Gastrocnemius medialis (tissue), 4 donors: ENCODE data around the gene GRIK3. TPM values are rescaled to one million over a fixed set of nuclear protein-coding genes. Genes with fewer than 3 reads are reported as not detected.
"Not testable (repeated sequence)": the region's sequence is repeated elsewhere in the genome, so short reads cannot be mapped to it uniquely, and the experiment has no call there.

Experiments
- ATAC-seq, 2 donors: fragments of 150-250 bp; one replicate each; pipeline ENCODE4 v1.9.1; 2016
- DNase-seq, 2 donors: peaks; one replicate each; pipeline ENCODE4 v3.0.0-alpha.2; 2019
- H3K27ac ChIP-seq, 4 donors: fragments of 200-600 bp; sonication (generic); 1 replicate in 1 of 4; 2 replicates in 3 of 4; pipeline ENCODE4 v1.5.1; 2016 to 2018; ENCODE audit warnings: mild to moderate bottlenecking in 2 of 4, moderate library complexity in 1 of 4
- H3K27me3 ChIP-seq, 3 donors: fragments of 200-600 bp; sonication (generic) in 2 of 3; 1 replicate in 1 of 3; 2 replicates in 2 of 3; pipeline versions ENCODE4 v1.5.1 to v1.6.0; 2016 to 2019; ENCODE audit warnings: mild to moderate bottlenecking in 1 of 3, moderate library complexity in 1 of 3
- H3K36me3 ChIP-seq, 2 donors: fragments of 200-600 bp; sonication (generic) in 1 of 2; one replicate each; pipeline ENCODE4 v1.5.1; 2017 to 2018
- H3K4me1 ChIP-seq, 2 donors: fragments of 200-600 bp; sonication (generic) in 1 of 2; one replicate each; pipeline ENCODE4 v1.5.1; 2016 to 2017; ENCODE audit warnings: mild to moderate bottlenecking in 2 of 2
- H3K4me3 ChIP-seq, 4 donors: fragments of 200-600 bp; sonication (generic) in 3 of 4; 1 replicate in 1 of 4; 2 replicates in 3 of 4; pipeline ENCODE4 v1.5.1; 2016 to 2019; ENCODE audit warnings: mild to moderate bottlenecking in 2 of 4
- H3K9me3 ChIP-seq, 3 donors: fragments of 200-600 bp; sonication (generic) in 2 of 3; 1 replicate in 1 of 3; 2 replicates in 2 of 3; pipeline ENCODE4 v1.5.1; 2016 to 2019
- CTCF ChIP-seq, 5 experiments: fragments of 450-650 bp in 3 of 5; fragments of 200-600 bp in 2 of 5; sonication (generic) in 2 of 5; IDR thresholded peaks in 4 of 5; conservative IDR thresholded peaks in 1 of 5; 1 replicate in 4 of 5; 2 replicates in 1 of 5; pipeline ENCODE4 v1.5.1; 2016 to 2019; ENCODE audit warnings: antibody characterized with exemption in 5 of 5, mild to moderate bottlenecking in 3 of 5, moderate library complexity in 3 of 5
- POLR2A ChIP-seq, 2 donors: fragments of 450-650 bp; IDR thresholded peaks; one replicate each; pipeline ENCODE4 v1.6.1; 2017; ENCODE audit warnings: antibody characterized with exemption in 2 of 2, mild to moderate bottlenecking in 2 of 2, moderate library complexity in 2 of 2
- in situ Hi-C, 4 donors: fragments of 200-750 bp; cut with MboI; loops; one replicate each; pipeline versions ENCODE4 v1.15.0 to v1.8.0; 2017; ENCODE audit warnings: low sequenced_read_pairs in 4 of 4
- intact Hi-C: fragments of 100-400 bp; cut with DNase I; formaldehyde crosslinking; loops from one replicate; pipeline ENCODE4 v1.15.1; 2023; ENCODE audit warnings: low total_unique reads
- total RNA-seq, 4 donors: library from RNA; depleted of rRNA; stranded (reverse); fragments of >200 nt; gene quantifications; one replicate each; pipeline versions ENCODE4 v1.1.0 to v1.2.3, GENCODE V29; 2016

Gene GRIK3
- total RNA-seq, 4 donors from 2014 or later: 0.13 to 0.22 (median 0.13) TPM; not detected in 1

- intact Hi-C loops: no loop called here
- Histone ChIP-seq H3K27ac (no peak overlapping the region), H3K36me3 (no peaks in the 10 kb centered on the region), H3K4me1 (no peaks in the 10 kb centered on the region), H3K4me3 (no peak overlapping the region), H3K9me3 (no peaks in the 10 kb centered on the region), H3K27me3 (peaks cover 0 to 14% (median 4%) of the 10 kb centered on the region in 3 donors)
- in situ Hi-C loops: no loop called here
- TF ChIP-seq POLR2A (IDR thresholded peaks at IDR 0.05) (no peak), CTCF (IDR thresholded peaks at IDR 0.05 in 4 of 5, conservative IDR thresholded peaks at IDR 0.05 in 1 of 5) (no peak)
- DNase-seq (no peak), ATAC-seq (no peak)
These were observed 114.7 kb downstream of the GRIK3 start for GRCh38 chr1:36919491-36920145.

GRCh38 chr1:36918604-36919003, 115.7 kb downstream of the GRIK3 start:
- no peak overlapping the region for H3K27ac ChIP-seq
- ATAC-seq: no peak
- intact Hi-C loops (no loop called here), in situ Hi-C loops (no loop called here)
- TF ChIP-seq POLR2A (IDR thresholded peaks at IDR 0.05) (no peak), CTCF (IDR thresholded peaks at IDR 0.05 in 4 of 5, conservative IDR thresholded peaks at IDR 0.05 in 1 of 5) (no peak)
- no peaks in the 10 kb centered on the region for H3K9me3 ChIP-seq
- no peak overlapping the region for H3K4me3 ChIP-seq
- peaks cover 0 to 14% (median 4%) of the 10 kb centered on the region in 3 donors for H3K27me3 ChIP-seq
- DNase-seq: no peak
- no peaks in the 10 kb centered on the region for H3K36me3 ChIP-seq
- H3K4me1 ChIP-seq: no peaks in the 10 kb centered on the region

- in situ Hi-C loops, H3K27me3 ChIP-seq, H3K4me1 ChIP-seq, H3K4me3 ChIP-seq, DNase-seq, H3K36me3 ChIP-seq, ATAC-seq, intact Hi-C loops, H3K9me3 ChIP-seq, H3K27ac ChIP-seq: not testable (repeated sequence)
These were observed 117.8 kb downstream of the GRIK3 start for GRCh38 chr1:36916542-36916941.

GRCh38 chr1:36913484-36914060, 120.7 kb downstream of the GRIK3 start:
- H3K4me1 ChIP-seq: no peaks in the 10 kb centered on the region
- no peak overlapping the region for H3K4me3 ChIP-seq
- TF ChIP-seq POLR2A (IDR thresholded peaks at IDR 0.05) (no peak), CTCF (IDR thresholded peaks at IDR 0.05 in 4 of 5, conservative IDR thresholded peaks at IDR 0.05 in 1 of 5) (no peak)
- in situ Hi-C loops (no loop called here), intact Hi-C loops (no loop called here)
- H3K27me3 ChIP-seq: no peaks in the 10 kb centered on the region
- no peaks in the 10 kb centered on the region for H3K36me3 ChIP-seq
- no peak overlapping the region for H3K27ac ChIP-seq
- no peak for DNase-seq
- H3K9me3 ChIP-seq: no peaks in the 10 kb centered on the region
- no peak for ATAC-seq

GRCh38 chr1:36913016-36913415, 121.3 kb downstream of the GRIK3 start:
- DNase-seq (no peak), ATAC-seq (no peak)
- intact Hi-C loops (no loop called here), in situ Hi-C loops (no loop called here)
- Histone ChIP-seq H3K9me3 (no peaks in the 10 kb centered on the region), H3K4me3 (no peak overlapping the region), H3K27me3 (no peaks in the 10 kb centered on the region), H3K36me3 (no peaks in the 10 kb centered on the region), H3K27ac (no peak overlapping the region), H3K4me1 (no peaks in the 10 kb centered on the region)
- TF ChIP-seq POLR2A (IDR thresholded peaks at IDR 0.05) (no peak), CTCF (IDR thresholded peaks at IDR 0.05 in 4 of 5, conservative IDR thresholded peaks at IDR 0.05 in 1 of 5) (no peak)
